GM19372 (cell line): ENCODE results near the gene STC2.

ENCODE experiments used
- ATAC-seq: cut with Tn5 transposase; IDR thresholded peaks from one replicate; pipeline ENCODE4 v1.9.1; 2021; ENCODE audit warnings: mild to moderate bottlenecking, low read depth, moderate library complexity; ENCODE audit not compliant: unreplicated experiment

Gene STC2

DNA sequence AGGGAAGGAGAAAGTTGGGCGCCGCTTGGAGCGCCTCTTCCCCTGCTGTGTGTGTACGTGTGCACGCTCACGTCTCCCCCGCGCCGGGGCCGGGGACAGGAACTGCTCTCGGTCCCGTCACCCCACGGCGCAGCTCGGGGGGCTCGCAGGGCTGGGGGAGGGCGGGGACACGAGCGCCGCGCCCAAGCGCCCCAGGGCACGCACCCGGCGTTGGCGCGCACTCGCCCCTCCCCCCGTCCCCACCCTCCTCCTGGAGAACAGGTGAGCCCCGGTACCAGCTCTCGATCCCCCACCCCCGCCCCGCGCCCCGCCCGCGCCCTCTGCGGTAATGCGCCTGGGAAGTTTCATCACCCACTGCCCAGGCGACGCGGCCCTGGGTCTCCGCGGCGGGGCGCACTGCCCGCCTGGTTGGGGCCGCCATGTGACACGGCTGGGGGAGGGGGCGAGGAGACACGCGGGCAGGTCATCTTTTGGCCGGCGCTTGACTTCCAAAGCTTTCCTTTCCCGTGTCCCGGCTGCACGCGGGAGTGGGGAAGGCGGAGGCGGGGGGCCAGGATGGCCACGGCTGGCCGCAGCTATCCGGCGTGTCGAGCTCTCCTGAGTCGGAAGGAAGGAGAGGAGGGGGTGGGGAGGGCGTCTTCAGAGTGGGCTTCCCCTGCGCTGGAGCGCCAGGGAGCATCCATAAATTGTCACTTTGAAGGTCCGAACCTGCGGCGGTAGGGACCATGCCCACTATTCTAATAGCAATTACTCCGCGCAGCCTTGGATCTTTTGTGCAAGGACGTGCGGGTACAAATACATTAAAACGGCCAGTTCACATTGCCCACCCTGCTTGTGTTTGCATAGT is 1.5 kb upstream of the STC2 start:
- no peak for ATAC-seq

DNA sequence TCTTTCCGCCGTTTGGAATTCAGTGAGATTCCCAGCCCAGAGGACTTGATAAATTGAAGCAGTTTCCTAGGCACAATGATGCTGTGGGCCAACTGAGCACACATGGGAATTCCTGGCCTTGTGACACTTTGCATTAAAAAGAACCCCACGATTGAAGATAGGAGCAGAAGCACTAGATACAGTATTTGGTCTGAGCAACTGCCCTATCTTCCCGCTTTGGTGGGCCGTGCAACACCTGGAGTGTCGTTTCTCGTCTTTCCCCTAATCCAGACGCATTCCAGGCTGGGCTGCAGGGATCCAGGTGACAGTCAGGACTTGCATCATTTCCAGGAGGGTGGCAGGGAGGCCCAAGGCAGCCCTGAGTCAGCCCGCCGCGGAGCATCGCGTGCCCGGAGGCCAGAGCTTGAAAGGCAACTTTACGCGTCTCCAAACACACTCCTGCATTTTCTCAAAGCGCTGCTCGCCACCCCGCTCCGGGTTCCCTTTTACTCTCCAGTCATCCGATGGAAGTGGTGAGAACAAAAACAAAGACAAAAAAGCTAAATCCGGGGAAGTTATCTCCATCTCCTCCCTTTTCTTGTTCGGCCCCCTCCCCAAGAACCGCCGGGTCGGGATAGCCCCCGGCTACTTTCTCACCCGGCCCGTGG is 753 bp upstream of the STC2 start:
- no peak for ATAC-seq

DNA sequence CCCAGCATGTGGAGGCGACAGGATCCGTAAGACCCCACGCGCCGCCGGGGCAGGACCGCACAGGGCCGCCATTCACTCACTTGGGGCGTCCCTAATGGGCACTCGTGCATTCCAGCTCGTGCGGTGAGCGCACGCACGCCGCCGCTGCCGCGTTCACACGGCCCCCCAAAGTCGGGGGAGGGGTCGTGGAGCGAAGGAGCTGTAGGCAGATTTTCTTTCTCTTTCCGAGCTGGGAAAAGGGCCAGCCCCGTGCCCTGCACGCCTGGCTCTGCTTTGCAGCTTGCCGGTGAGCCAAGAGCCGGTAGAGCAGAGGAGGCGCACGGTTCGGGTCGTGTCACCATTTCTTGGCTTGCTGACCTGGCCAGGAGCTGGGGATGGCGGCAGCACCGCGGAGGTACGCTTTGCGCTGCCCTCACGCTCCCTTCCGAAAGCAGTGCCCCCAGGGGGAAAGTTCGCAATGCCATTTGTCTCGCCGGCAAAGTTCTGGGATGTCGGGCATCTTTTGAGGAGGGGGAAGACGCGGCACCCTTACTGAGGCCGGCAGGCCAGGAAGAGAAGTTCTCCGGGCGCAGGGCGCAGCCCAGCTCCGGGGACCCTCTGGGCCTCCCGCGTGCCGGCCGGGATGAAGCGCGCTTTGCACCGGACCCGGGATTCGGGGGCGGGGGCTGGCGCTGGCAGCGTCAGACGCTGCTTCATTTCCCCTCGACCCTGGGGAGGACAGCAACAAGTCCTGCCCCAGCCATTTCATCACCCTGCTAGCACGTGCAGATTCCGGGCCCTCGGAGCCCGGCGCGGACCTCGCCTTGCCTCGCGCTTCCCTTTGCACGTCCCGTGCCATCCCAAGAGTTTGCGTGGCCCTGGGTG is 898 bp downstream of the STC2 start:
- no peak for ATAC-seq

DNA sequence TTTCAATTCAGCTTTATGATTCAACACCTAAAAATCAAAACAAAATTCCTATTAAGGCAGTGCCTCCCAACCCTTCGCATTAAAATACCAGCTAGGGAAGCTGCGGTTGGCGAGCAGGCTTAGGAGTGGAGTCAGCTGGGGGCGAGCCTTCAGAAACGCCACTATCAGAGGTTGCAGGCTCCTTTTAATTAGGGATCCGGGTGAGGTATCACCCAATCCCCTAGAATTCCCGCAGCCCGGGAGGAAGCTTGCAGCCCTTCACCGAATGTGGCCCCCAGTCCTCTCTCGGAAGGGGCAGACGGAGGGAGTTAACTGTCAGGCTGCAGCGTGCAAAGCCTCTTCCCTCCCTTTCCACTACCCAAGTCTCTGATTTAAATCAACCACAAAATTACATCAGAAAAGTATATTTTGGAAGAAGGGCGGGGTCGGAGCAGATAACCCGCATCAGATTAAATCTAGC is 1.7 kb downstream of the STC2 start:
- ATAC-seq: no peak

DNA sequence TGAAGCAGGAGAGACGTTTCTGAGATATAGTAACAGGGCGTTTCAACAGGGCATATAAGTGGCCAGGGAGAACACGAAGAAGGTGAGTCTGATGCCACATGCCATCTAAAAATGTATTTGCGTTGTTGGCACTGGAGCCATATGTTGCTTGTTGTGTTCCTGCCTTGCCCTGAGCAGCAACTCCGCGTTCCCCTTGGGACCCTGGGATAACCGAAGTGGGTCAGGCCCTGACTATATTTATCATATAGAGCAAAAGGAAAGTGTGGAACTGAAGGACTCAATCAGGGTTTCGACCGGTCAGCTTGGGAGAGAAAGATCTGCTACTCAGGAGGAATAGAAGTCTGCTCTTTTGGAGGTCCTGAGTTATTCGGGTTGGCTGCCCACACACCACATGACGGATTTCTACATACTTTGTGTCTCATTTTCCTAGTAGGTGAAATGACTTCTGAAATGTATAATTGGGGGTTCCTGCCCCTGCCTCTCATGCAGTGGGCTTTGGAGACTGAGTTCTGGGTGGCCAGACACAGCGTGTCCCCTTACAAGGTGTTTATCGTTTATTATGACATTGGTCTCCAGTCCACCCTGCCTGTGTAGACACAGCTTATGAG is 3.0 kb downstream of the STC2 start:
- ATAC-seq: no peak

DNA sequence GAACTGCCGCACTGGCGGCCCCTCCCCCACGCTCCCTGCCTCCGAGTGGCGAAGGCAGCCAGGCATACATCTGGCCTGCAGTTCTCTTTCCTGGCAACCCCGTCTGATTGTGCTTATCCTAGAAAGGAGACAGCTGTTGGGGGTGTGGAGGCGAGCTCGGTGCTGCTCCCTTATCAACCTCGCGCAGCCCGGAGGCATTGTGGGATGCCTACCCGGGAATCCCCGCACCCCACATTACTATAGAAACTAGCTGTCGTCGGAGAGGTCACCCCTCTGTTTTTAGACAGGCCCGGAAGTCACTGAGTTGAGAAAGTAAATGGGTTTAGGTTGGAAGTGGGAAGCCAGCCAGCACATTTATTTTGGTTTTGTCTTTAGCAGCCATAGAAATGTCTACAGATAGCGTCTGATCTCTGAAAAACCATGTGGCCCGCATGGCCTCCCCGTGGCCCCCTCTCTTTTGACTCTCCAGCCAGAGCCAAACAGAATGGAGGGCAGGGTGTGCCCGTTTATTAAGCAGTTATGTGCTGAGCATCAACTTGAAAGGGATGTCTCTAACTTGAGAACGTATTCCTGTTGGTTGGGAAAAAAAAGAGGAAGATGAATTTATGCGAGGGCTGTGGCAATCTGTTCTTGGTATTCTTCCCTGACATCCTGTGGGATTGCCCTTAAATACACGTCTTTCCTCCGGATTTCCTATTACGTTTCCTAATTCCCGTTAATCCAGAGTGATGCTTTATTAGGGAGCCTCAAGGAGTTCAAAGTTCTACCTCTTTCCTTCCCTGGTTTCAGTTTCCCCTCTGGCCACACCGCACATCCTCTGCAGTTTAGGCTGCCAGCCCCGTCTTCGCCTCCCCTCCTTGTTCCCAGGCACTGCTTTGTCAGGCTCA is 3.9 kb downstream of the STC2 start:
- no peak for ATAC-seq

DNA sequence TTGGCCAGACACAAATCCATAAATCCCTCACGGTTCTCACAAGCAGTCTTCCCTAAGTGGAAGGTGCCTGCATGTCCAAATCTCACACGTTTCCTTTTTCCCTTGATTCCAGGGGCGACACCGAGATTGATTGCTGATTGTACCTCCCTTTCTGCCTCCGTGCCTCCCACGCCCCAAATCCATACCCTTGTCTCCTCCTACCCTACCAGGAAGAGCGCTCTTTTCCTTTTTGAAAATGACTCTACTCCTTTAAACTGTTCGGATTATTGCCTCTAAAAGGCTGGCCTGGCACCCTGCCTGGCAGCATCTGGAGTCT is 4.5 kb downstream of the STC2 start:
- ATAC-seq: no peak

DNA sequence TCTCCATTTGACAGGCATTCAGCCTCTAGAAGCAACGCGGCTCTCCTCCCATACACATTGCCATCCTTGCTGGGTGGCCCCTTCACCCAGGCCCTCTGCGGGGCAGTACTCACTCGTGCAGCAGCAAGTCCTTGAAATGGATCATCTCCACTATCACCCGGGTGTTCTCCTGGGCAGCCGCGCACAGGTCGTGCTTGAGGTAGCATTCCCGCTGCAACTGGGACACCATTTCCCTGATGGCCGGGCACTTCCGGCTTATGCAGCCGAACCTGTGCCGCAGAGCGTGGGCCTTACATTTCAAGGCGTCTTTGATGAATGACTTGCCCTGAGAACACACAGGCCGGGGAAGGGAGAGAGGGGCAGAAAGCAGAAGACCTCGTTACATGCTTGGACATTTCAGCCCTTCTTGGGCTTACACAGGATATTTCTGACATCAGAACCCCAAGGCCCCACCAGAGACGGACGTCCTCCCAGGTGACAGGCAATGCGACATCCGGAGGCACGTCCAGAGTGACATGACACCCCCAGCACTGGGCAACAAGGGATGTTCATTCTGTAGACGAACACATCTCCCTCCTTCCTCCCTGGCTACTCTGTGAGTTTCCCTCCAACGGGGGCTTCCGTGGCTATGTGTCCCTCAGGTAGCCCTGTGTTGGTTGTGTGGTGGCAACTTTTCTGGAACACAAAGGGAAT is 5.0 kb downstream of the STC2 start:
- no peak for ATAC-seq

DNA sequence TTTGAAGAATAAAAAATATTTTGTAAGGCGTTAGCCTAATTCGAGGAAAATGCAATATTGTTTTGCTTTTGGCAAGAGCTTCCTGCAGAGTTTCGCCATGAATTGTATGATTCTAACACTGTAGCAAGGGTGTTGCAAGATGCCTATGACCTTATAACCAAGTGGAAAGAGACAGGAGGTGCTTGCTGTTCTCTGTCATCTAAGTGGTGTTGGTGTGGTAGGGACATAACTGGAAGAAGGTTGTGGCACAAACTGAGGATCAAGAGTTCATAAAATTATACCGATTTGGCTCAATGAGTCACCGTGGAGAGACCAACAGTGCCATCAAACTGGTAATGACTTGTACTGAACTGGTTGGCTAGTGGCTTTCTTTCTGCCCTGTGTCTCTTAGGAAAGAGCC is 6.3 kb downstream of the STC2 start:
- ATAC-seq: no peak

DNA sequence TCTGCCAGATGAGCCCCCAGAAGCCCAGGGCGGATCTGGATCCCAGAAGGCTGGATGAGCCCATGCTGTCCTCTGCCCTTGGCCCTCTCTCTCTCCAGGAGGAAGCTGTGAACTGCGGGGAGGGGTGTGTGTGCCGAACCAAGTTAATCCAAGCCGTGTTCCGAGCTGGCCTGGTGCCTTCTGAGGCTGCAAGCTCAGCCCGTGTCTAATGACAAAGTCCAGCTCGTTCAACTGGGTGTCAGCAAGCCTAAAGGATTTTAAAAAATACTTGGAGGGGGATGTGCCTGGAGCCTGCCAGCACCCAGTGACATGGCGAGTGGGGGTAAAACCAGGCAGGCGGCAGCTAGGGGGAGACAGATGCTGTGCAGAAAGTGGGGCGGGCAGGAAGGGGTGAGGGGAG is 8.0 kb downstream of the STC2 start:
- ATAC-seq: no peak

DNA sequence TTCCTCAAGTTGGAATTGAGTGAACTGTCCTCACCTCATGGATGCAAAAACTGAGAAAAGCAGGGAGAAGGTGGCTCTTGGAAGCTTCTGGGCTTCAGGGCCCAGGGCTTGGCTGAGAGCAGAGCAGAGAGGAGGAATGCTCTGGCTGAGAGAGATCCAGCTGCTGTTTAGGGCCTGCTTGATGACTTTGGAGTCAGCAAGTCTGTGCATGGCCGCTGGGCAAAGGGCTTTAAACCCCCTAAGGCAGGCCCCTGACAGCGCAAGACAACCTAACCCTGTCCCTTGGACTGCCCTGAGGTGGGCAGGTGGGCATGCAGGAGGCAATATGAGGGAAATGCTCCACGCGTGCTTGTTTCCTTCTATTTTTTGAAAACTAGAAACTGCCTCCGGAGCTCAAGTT is 8.6 kb downstream of the STC2 start:
- ATAC-seq: no peak

DNA sequence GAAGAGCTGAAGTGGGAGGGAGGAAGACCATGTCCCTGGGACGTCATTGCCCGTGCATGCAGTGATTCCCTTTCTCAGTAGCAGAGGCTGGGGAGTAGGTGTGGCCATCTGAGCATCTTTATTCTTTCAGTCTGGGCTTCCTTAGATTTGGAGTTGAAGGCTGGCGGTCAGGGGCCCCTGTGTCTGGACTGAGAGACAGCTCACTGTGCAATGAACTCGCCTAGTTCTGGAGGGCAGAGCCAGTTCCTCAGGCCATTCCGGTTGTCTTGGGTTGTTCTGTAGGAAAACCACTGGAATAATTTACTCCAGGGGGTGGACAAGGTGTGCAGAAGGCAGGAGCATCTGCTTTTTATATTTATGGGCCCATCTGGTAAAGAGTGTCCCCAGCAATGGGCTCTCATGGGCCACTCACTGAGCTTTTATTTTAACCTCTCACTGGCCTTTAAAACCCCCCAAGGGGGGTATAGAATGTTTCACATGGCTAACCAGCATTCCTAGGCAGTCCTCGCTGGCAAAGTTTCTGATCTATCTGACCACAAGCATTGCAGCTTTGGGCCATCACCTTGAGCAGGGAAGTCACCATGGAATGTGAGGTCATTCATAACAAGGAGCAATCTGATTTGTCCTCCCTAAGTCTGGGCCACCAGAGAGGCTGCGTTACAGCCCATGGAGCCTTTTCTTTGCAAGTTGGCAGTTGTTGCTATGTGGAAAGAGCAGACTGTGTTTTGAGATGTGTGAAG is 9.2 kb downstream of the STC2 start:
- no peak for ATAC-seq

DNA sequence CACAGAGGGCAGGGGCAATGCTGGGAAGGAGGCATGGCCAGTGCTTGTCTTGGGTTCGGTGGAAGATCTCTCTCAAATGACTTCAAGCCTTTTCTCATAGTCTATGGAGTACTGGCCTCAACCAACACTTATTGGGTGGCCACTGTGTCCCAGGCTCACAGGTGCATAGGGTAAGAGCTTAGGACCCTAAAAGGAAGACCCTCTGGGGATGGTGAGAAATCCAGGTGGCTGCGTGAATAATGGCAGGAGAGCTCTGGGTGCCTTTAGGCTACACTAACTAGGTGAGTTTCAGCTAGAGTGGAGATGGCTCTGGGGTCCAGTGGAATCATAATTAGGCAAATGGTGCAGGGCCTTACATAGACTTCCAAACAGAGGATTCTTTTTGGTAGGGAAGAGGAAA is 9.9 kb downstream of the STC2 start:
- ATAC-seq: no peak

DNA sequence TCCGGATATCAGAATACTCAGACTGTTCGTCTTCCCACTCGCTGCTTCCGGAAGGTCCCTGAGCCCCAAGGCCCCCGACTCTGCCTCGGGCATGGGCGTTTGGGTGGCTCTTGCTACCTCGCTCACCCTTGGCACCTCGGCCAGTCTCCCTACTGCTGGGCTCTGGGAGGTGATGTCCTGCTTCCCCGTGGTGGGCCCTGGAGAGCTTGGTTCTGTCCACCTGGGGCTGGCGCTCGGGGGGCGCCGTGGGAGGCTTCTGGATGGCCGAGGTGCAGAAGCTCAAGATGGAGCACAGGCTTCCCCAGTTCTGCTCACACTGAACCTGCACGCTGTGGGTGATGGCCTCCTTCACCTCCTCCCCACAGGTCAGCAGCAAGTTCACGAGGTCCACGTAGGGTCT is 10.4 kb downstream of the STC2 start:
- no peak for ATAC-seq

DNA sequence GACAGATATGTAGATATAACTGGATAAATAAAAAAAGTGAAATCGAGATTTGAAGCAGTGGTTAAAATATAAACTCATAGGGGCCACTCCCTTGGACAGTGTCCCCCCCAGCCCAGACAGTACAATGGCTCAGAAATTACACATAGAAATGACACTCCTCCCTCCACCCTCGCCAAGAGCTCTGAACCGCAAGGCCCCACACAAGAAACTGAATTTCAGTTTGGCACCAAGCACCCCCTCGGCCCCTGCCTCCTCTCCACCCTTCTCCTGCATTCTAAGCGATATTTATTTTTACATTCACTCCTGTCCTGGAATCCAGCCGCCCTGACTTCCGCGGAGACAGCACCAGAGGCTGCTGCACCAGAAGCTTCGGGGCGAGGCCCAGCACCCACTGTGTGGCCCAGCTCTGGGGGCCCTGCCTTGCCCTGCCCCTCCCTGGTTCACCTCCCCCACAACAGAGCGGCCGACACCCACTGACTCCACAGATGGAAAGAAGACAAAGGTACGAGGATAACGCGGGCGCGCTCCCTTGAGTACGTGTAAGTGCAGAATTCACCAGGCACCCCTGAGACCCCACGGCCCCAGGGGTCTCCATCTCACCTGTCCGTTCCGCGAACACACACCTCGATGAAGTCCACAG is 11.0 kb downstream of the STC2 start:
- no peak for ATAC-seq

DNA sequence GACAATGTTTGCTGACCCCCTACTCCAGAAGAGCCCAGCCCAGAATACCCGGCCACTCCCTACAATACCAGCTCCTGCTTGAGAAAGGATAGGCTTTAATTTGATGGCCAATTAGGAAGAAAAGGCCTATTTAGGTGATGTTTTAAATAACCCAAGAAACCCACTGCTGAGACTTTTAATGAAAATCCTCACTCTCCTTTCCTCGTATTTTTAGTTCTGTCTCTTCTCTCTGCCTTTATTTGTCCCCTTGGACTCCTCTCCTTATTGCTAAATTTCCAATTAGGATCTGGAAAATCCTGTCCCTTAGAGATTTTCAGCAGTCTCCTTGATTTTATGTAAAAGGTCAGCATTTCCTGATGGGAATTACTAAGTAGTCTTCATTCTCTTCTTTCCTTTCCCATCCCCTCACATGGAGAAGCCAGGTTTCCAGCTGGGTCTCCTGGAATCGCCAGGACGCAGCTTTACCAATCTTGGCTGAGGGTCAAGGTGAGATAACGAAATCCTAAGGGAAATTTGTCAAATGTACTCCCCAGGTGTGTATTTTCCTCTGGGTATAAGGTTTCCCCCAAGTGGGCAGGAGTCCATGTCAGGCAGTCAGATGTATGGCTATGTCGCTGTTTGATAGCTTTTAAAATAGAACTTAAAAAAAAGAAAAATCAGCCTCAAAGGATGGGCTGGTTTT is 11.7 kb downstream of the STC2 start:
- no peak for ATAC-seq

DNA sequence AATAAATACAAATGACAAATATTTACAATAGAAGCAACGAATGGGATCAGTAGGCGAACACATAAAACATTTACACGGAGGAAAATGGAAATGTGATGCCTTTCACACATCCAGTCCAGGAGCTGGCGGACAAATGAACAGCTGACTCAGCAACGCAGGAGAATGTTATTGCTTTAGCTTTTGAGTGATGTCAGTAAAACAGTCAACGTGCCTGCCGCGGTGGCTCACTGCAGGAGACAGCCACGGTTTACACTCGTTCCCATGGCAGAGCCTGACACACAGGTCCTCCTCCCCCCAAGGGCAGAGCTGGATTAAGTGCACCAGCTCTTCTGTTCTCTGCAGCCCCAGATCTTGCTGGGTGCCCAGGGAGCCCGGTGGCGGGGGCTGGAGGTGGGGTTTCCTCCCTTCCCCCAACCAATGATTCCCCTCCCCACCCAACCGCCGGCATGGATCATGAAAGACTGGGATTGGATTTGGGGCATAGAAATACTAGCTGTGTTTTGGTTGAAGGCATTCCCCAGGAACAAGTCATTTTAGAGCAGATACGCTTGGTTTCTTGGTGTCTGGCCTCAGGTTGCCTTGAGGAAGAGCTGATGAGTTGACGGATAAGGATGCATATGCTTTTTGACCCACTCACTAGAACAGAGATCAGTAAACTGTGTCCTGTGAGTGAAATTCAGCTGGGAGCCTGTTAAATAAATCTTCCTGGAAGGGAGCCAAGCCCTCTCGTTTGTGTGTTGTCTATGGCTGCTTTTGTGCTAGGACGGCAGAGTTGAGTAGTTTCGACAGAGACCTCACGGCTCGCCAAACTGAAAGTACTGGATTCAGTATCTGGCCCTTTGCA is 12.5 kb downstream of the STC2 start:
- ATAC-seq: no peak
